DMS79 (cell line): Measurements from ENCODE around the gene CCDC50.
A peak's percentile ranks its signal among the peaks of the same experiment; 100 is the strongest.

ENCODE experiments used
- DNase-seq: peaks from one replicate; lab custom pipeline; 2025; lab: John Stamatoyannopoulos, UW

The CCDC50 gene

GRCh38 chr3:191320316-191320715 lies 8.9 kb upstream of the CCDC50 start:
- no peak for DNase-seq

GRCh38 chr3:191321019-191321767 lies 8.0 kb upstream of the CCDC50 start:
- DNase-seq, result no peak

DNA sequence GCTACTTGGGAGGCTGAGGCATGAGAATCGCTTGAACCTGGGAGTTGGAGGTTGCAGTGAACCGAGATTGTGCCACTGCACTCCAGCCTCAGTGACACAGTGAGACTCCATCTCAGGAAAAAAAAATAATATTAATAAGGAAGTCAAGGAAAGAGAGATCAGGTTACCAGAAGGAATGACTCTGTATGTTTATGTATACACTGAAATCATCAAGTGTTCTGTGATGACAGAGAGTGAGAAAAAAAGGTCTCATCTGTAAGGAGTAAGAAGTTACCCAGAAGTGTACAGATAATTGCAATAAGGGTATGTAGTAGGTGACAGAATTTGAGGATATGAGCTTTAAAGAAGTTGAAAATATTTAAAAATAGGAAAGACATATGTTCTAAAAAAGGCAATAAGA lies 4.3 kb upstream of the CCDC50 start:
- DNase-seq, result no peak

GRCh38 chr3:191327526-191327925 lies 1.7 kb upstream of the CCDC50 start:
- DNase-seq, result no peak

- no peak for DNase-seq
Observed at GRCh38 chr3:191328383-191328961, 722 bp upstream of the CCDC50 start.

DNA sequence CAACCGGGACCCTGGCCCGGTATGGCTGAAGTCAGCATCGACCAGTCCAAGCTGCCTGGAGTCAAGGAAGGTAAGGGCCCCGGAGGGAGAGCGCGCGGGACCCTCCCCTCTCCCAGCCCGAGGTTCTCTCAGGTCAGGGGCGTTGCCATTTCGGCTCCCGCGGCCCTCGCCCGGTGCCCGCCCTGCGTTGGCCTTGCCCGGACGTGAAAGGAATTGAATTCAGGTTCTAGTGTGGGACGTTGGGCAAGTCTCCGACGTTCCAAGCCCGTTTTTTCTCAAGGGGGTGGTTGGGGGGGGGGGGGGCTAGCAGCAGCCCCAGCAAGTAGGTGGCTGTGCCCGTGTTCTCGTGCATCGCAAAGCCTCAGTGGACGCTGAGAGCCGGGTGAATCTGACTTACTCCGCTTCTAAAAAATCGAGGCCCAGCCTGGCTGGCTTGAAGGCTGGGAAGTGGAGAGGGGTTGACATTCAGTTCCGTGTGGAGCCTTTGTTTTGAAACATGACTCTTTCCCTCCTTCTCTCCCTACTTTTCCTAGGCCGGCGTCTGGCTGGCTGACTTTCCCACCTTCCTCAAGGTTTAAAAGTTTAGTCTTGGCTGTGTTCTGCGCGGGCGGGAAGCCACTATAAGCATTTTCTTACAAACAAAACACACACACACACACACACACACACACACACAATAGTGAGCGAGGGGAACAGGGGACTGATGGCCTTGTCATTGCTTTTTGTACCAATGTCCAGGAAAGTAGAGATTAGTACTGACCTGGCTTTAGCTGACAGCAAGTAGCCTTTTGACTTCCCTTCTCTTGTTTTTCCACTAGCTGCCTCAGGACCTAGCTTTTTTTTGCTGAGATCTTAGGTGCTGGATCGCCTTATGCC lies 698 bp downstream of the CCDC50 start, which contains the start of gene UTS2B:
TSS of gene UTS2B (minus strand) at position 873 of the 876 bp plus-strand sequence. CDS start 48,337 bp downstream, outside the sequence.
- peak; percentile 54 for DNase-seq

- peak; percentile 34 for DNase-seq
Observed at GRCh38 chr3:191330530-191331048, 1.4 kb downstream of the CCDC50 start.

GRCh38 chr3:191331388-191331787 lies 2.2 kb downstream of the CCDC50 start:
- no peak for DNase-seq

DNA sequence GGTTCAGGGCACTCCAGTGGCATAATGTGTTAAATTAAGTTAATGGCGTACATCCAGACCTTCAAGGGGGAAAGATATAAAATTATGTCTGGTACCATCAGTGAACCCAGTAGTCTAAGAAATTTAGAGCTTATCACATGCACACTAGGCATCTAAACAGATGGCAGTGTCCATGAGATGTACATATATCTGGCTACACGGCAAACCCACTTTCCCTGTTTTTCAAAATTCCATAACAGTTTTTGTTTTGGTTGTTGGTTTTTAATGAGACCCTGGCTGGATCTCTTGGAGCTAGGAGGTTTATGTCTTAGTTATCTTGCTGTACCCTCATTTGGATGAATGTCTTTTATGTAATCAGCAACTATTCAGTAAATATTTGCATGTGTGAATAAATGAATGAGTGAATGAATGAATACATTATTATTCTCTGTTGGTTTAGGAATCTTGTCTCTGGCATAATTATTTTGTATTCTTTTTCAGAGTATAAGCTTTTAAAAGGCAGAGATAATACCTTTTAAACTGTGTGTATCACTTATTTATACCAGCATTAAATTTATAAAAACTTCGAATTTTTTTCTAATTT lies 4.2 kb downstream of the CCDC50 start:
- DNase-seq, result no peak

DNA sequence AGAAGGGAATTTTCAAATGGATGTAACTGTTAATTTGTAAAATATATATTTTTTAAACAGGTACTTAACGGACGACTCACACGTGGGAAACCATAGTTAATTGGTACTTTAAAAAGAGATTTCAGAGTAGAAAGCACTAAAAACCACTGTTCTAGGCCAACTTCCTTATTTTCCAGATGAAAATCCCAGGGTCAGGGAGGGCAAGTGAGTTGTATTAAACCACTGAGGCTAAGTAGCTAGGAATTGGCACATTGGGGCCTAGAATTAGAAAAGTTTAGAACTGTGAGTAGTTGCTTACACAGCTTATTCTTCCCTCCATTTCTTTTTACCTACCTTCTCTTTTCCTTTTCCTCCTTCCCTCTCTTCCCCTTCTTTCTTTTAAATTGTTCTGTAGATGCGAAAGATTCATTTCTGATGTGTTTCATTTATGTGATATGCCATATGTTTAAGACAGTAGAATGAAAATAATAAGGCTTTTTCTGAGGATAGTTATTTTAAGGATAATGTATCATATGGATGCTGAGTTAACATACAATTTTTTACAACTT lies 5.2 kb downstream of the CCDC50 start:
- no peak for DNase-seq

GRCh38 chr3:191336833-191337232 lies 7.6 kb downstream of the CCDC50 start:
- DNase-seq, result no peak

GRCh38 chr3:191338177-191338488 lies 8.9 kb downstream of the CCDC50 start:
- no peak for DNase-seq

DNA sequence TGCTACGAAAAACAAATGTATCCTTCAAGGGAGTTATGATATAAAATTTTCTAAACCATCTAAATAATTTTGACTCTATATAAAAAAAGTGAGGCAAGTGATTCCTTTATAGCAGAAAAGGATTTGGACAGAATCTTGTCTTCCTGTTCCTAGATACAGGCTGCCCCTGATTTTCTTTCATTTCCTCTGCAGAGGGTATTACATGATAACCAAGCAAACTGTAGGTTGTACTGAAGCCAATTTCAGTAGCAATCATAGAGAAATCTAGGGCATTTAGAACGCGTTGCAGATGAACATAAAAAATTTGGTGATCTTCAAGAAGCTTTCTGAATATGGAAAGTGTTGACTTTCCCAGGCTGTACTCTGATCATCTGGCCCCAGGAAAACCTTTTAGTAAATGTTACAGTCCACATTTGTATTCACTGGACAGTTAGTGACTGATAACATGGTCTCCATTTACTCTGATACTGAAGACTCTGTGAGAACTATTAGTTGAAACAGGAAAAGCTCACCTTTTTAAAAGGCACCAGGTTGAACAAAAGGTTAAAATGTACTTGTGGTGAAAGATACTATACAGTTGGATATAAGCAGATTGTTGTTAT lies 10.2 kb downstream of the CCDC50 start:
- DNase-seq, result no peak

GRCh38 chr3:191340351-191340750 lies 11.2 kb downstream of the CCDC50 start:
- no peak for DNase-seq

GRCh38 chr3:191340966-191341365 lies 11.8 kb downstream of the CCDC50 start:
- no peak for DNase-seq

DNA sequence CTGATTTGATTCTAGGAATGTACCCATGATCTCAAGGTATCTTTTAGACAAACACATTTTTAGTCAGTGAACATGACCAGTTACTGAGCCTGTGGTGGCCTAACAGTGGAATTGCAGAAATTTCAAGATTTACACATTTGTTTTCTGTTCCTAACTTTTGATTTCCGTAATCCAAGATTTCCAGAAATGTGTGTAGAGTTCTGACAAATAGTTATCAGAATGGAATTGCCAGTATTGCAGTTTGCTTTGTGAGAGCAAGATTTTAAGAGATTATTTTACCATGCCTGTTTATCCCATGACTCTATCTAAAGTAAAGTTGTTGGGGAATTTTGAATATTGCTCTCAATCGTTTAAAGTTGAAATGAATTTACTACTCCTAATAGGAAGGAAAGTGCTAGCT lies 12.8 kb downstream of the CCDC50 start:
- no peak for DNase-seq

DNA sequence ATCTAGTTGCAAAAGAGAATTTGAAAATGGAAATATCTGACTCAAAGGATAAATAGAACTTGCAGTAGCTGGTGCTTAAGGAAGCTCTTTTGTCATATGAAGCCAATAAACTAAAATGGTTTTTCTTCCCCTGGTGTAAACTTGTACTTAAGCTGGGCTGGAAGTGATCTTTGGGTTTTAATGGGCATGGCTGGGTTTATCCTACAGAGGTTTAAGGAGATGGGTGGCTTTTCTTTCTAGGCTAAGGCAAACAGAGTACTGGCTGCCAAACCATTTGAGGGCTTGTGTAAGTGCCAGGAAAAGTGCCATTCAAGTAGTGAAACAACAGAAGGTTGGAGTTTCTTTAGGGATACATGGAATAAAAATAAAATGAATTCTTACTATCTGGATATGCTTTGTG lies 13.2 kb downstream of the CCDC50 start:
- peak; percentile 90 for DNase-seq

- no peak for DNase-seq
Observed at GRCh38 chr3:191343115-191343514, 13.9 kb downstream of the CCDC50 start.

GRCh38 chr3:191343913-191344312 lies 14.7 kb downstream of the CCDC50 start:
- DNase-seq, result no peak

GRCh38 chr3:191345334-191345733 lies 16.1 kb downstream of the CCDC50 start:
- DNase-seq, result no peak

DNA sequence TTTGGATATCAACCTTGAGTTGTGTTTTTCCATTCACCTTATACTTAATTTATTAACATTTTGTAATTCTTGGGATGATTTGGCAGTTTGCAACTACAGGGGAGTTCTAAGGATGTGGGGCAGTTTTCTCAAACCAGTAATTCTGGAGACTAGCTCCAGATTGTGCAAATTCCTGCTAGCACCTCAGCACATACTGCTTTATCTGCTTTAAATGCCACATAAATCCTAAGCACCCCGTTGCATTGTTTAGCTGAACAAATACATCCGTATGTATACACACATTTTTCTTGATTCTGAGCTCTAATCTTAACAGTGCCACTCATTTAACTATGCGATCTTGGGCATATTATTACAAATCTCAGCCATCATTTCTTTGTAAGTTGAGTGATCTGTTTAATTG lies 18.0 kb downstream of the CCDC50 start:
- no peak for DNase-seq

DNA sequence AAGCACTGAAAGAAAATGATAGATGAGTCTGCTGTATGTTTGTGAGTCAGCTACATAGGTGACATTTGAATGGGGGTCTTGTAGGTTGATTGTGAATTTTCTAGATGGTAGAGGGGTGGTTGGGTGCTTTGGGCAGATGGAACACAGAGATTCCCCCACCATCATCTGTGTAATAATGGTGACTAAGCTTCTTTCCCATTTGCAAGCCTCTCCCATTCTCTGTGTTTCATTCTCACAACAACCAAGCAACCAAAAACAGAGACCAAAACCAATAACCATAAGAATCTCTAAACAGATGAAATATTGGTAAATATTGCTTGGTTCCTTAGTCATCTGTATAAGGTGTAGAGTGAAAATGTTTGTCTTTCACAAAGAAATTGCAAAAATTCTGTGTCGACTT lies 18.9 kb downstream of the CCDC50 start:
- DNase-seq, result no peak
